Vagina (tissue), 2 donors: Measurements from ENCODE around the gene LYPD1.

ENCODE experiments used
- CTCF ChIP-seq, 3 experiments: fragments of 450-650 bp in 2 of 3; fragments of 200-600 bp in 1 of 3; sonication (generic) in 1 of 3; IDR thresholded peaks; one replicate each; pipeline ENCODE4 v1.5.1; 2017 to 2019; ENCODE audit warnings: antibody characterized with exemption in 3 of 3, mild to moderate bottlenecking in 2 of 3, moderate library complexity in 2 of 3
- POLR2A ChIP-seq, 2 donors: fragments of 450-650 bp; IDR thresholded peaks; one replicate each; pipeline ENCODE4 v1.6.1; 2017; ENCODE audit warnings: antibody characterized with exemption in 2 of 2, mild to moderate bottlenecking in 2 of 2, moderate library complexity in 2 of 2

- TF ChIP-seq CTCF (IDR thresholded peaks at IDR 0.05): no peak
- TF ChIP-seq POLR2A (IDR thresholded peaks at IDR 0.05): no peak
Measured at GRCh38 chr2:132618734-132619133, 51.3 kb downstream of the LYPD1 start.
